ENCODE measurements around the gene ADAM20. TPM values are rescaled to one million over a fixed set of nuclear protein-coding genes. Genes with fewer than 3 reads are reported as not detected.

ADAM20 gene
- total RNA-seq, 4 donors from 2014 or later = 0.53 to 3.2 (median 1.4) TPM

DNA sequence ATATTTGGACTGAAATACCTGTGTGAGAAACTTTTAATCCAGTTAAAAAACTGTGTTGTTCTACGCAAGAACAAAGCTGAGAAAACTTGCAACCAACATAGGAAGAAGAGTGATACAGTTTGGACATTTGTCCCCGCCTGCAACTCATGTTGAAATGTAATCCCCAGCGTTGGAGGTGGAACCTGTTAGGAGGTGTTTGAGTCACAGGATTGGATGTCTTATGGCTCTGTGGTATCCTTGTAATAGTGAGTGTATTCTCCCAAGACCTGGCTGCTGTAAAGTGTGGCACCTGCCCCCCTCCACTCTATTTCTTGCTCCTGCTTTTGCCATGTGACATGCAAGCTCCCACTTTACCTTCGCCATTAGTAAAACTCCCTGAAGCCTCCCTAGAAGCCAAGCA lies 28.6 kb upstream of the ADAM20 start:
- Histone ChIP-seq H3K9me3 (peaks cover 0 to 9% (median 2%) of the 10 kb centered on the region in 4 donors), H3K4me1 (no peaks in the 10 kb centered on the region), H3K27me3 (no peaks in the 10 kb centered on the region), H3K4me3 (no peak overlapping the region), H3K36me3 (peaks cover 0 to 43% (median 0%) of the 10 kb centered on the region in 3 donors), H3K27ac (no peak overlapping the region)
- TF ChIP-seq, protein P1, sequence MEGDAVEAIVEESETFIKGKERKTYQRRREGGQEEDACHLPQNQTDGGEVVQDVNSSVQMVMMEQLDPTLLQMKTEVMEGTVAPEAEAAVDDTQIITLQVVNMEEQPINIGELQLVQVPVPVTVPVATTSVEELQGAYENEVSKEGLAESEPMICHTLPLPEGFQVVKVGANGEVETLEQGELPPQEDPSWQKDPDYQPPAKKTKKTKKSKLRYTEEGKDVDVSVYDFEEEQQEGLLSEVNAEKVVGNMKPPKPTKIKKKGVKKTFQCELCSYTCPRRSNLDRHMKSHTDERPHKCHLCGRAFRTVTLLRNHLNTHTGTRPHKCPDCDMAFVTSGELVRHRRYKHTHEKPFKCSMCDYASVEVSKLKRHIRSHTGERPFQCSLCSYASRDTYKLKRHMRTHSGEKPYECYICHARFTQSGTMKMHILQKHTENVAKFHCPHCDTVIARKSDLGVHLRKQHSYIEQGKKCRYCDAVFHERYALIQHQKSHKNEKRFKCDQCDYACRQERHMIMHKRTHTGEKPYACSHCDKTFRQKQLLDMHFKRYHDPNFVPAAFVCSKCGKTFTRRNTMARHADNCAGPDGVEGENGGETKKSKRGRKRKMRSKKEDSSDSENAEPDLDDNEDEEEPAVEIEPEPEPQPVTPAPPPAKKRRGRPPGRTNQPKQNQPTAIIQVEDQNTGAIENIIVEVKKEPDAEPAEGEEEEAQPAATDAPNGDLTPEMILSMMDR (IDR thresholded peaks at IDR 0.05) = no peak
- TF ChIP-seq POLR2A (IDR thresholded peaks at IDR 0.05) = no peak
- DNase-seq = no peak

DNA sequence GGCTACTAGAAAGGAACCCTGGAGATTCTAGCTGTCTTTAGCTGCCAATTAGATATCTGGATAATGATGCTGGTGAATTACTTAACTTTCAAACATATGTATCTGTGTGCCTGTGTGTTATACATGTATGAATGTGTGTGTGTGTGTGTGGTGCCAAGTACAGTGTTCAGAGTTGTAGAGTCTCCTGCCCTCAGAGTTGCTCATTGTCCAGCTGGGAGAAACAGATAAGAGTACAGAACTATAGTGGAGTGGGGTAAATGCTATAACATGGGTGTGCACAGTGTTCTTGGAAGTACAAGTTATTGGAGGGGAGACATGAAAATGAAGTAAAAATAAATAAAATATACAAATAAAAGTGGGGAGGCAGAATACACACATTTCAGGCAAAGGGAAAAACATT lies 23.6 kb upstream of the ADAM20 start:
- H3K4me1 ChIP-seq = no peaks in the 10 kb centered on the region
- H3K36me3 ChIP-seq = peaks cover 0 to 14% (median 0%) of the 10 kb centered on the region in 3 donors
- H3K4me3 ChIP-seq = no peak overlapping the region
- no peak for TF ChIP-seq POLR2A (IDR thresholded peaks at IDR 0.05)
- TF ChIP-seq, protein P1 (IDR thresholded peaks at IDR 0.05) = no peak
- H3K9me3 ChIP-seq = peaks cover 0 to 9% (median 2%) of the 10 kb centered on the region in 4 donors
- no peak for DNase-seq
- no peak overlapping the region for H3K27ac ChIP-seq
- no peaks in the 10 kb centered on the region for H3K27me3 ChIP-seq

DNA sequence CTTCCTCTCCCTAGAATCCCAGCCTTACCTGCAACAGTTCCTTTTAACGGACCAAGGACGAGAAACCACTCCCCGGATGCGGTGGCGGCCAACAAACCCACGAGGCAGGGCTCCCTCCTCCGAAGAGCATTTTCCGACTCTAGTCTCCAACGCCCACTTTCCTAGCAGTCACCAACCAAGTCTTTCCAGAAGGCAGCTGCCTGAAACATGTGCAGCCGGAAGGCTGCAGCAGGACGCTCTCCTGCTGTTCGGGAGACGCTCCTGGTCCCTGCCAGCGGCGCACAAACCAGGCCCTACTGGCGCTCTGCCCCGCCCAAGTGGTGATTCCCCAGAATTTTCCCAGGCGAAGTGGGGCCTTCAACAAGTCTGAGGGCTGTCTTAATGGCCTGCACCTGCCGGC lies 21.1 kb upstream of the ADAM20 start:
- Histone ChIP-seq H3K27ac (no peak overlapping the region), H3K4me3 (no peak overlapping the region), H3K4me1 (no peaks in the 10 kb centered on the region), H3K9me3 (no peaks in the 10 kb centered on the region), H3K27me3 (no peaks in the 10 kb centered on the region), H3K36me3 (no peaks in the 10 kb centered on the region)
- DNase-seq = no peak
- TF ChIP-seq POLR2A (IDR thresholded peaks at IDR 0.05) = no peak
- TF ChIP-seq, protein P1 (IDR thresholded peaks at IDR 0.05) = no peak

DNA sequence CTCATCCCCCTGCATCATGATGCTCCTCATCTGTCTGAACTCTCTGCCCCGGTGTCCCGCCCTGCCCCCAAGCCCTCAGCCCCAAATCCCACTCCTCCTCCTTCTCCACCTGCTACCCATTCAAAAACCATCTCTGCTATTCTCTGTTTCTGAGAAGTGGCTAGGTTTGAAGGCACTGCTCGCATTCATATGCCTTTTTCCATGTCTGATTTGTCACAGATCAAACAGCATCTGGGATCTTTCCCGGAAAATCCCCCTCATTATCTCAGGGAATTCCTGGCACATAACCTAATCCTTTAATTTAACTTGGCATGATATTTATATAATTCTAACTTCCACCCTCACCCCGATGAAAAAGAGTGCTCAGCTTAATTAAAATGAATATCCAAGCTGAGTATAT lies 3.3 kb upstream of the ADAM20 start:
- Histone ChIP-seq H3K4me3 (no peak overlapping the region), H3K27me3 (no peaks in the 10 kb centered on the region), H3K27ac (no peak overlapping the region), H3K4me1 (no peaks in the 10 kb centered on the region), H3K36me3 (peaks cover 0 to 2% (median 0%) of the 10 kb centered on the region in 3 donors), H3K9me3 (no peaks in the 10 kb centered on the region)
- no peak for DNase-seq
- no peak for TF ChIP-seq POLR2A (IDR thresholded peaks at IDR 0.05)
- TF ChIP-seq, protein P1 (IDR thresholded peaks at IDR 0.05) = no peak

DNA sequence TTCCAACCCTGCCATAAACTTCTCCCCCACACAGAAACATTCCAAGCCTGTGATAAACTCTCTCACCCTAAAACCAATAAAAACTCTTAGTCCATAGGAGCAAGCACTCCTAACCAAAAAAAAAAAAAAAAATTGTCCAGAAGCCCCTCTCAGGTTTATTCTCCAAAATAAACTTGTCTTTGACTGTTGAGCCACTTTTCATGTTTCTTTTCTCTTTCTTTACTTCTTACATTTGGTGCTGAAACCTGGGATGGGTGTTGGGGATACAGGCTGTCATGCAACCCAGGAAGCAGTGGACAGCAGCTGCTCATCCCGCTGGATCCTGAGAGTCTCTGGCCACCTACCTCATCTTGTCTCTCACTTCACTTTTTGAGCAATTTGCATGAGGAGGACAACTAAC lies 2.0 kb upstream of the ADAM20 start:
- peaks cover 0 to 4% (median 0%) of the 10 kb centered on the region in 3 donors for H3K36me3 ChIP-seq
- H3K27ac ChIP-seq = no peak overlapping the region
- no peaks in the 10 kb centered on the region for H3K4me1 ChIP-seq
- no peak overlapping the region for H3K4me3 ChIP-seq
- DNase-seq = no peak
- TF ChIP-seq, protein P1 (IDR thresholded peaks at IDR 0.05) = no peak
- TF ChIP-seq POLR2A (IDR thresholded peaks at IDR 0.05) = no peak
- no peaks in the 10 kb centered on the region for H3K9me3 ChIP-seq
- H3K27me3 ChIP-seq = no peaks in the 10 kb centered on the region

DNA sequence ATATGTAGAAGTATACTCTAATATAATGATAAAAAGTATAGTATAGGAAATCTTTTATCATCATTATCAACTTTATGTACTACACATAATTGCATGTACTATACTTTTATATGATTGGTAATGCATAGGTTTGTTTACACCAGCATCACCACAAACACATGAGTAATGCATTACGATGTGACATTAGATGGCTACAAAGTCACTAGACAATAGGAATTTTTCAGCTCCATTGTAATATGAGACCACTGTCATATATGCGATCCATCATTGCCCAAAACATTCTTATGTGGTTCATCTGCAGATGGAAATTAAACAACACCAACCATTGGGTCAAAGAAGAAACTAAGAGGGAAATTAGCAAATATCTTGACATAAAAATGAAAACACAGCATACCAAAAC lies 4.4 kb downstream of the ADAM20 start:
- H3K27me3 ChIP-seq = no peaks in the 10 kb centered on the region
- peaks cover 0 to 4% (median 0%) of the 10 kb centered on the region in 3 donors for H3K36me3 ChIP-seq
- no peak for DNase-seq
- H3K4me3 ChIP-seq = no peak overlapping the region
- no peak overlapping the region for H3K27ac ChIP-seq
- no peaks in the 10 kb centered on the region for H3K9me3 ChIP-seq
- TF ChIP-seq, protein P1 (IDR thresholded peaks at IDR 0.05) = no peak
- no peak for TF ChIP-seq POLR2A (IDR thresholded peaks at IDR 0.05)
- no peaks in the 10 kb centered on the region for H3K4me1 ChIP-seq
